IPS-20b (cell line): ENCODE results near the gene BAG3.

Source experiments
- H3K27ac ChIP-seq: one replicate; pipeline ENCODE4 v1.5.1; 2013; ENCODE audit warnings: low read length
- H3K27me3 ChIP-seq: 2 replicates; pipeline ENCODE4 v1.6.1; 2013; ENCODE audit warnings: mild to moderate bottlenecking, low read length, inconsistent platforms; ENCODE audit not compliant: insufficient read depth
- H3K36me3 ChIP-seq: 2 replicates; pipeline ENCODE4 v1.6.1; 2013; ENCODE audit warnings: low read depth, mild to moderate bottlenecking, inconsistent platforms, low read length, moderate library complexity; ENCODE audit not compliant: insufficient read depth
- H3K4me1 ChIP-seq: 2 replicates; pipeline ENCODE4 v1.6.1; 2013; ENCODE audit warnings: mild to moderate bottlenecking, control low read depth, inconsistent platforms, low read length, moderate library complexity; ENCODE audit not compliant: insufficient read depth
- H3K4me3 ChIP-seq: 2 replicates; pipeline ENCODE4 v1.5.1; 2013; ENCODE audit warnings: mild to moderate bottlenecking, low read length, inconsistent platforms
- H3K9ac ChIP-seq: 2 replicates; pipeline ENCODE4 v1.6.1; 2013; ENCODE audit warnings: low read depth, mild to moderate bottlenecking, inconsistent platforms, low read length, moderate library complexity
- H3K9me3 ChIP-seq: 2 replicates; pipeline ENCODE4 v1.6.1; 2013; ENCODE audit warnings: mild to moderate bottlenecking, low read depth, low read length, inconsistent platforms; ENCODE audit not compliant: insufficient read depth

Gene BAG3

GRCh38 chr10:119643306-119644204, 7.6 kb upstream of the BAG3 start:
- Histone ChIP-seq H3K4me1 (no peaks in the 10 kb centered on the region), H3K36me3 (no peaks in the 10 kb centered on the region), H3K27ac (no peak overlapping the region), H3K9me3 (peaks cover 8% of the 10 kb centered on the region; the same call in 1 of the 2 replicates), H3K4me3 (no peak overlapping the region), H3K9ac (no peak overlapping the region), H3K27me3 (no peaks in the 10 kb centered on the region)

- Histone ChIP-seq H3K27ac (no peak overlapping the region), H3K9me3 (peaks cover 8% of the 10 kb centered on the region; the same call in 1 of the 2 replicates)
Observed at GRCh38 chr10:119644205-119644814, 6.9 kb upstream of the BAG3 start.

DNA sequence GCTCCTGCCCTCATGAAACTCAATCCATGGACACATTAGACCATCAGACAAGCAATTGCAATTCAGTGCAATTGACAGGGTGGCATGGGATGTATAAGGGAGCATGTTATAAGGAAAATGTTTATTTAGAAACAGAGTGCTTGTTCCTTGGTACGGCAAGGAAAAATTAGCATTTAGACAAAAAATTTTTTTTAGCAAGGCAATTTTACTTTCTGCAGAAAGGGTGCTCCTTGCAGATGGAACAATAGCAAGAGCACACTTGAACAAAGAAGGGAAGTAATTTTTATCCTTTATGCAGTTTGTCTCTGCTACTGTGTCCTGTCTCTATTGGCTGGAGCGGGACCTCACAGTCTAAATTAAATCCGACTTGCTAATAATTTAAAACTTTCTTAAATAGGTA, 6.2 kb upstream of the BAG3 start:
- no peaks in the 10 kb centered on the region for H3K36me3 ChIP-seq
- no peaks in the 10 kb centered on the region for H3K27me3 ChIP-seq
- no peak overlapping the region for H3K9ac ChIP-seq
- peaks cover 8% of the 10 kb centered on the region; the same call in 1 of the 2 replicates for H3K9me3 ChIP-seq
- no peak overlapping the region for H3K4me3 ChIP-seq
- no peaks in the 10 kb centered on the region; the same call in 1 of the 2 replicates for H3K4me1 ChIP-seq
- no peak overlapping the region for H3K27ac ChIP-seq

More at GRCh38 chr10:119644205-119644814, 6.9 kb upstream of the BAG3 start:
- H3K4me1 ChIP-seq = no peaks in the 10 kb centered on the region
- H3K36me3 ChIP-seq = no peaks in the 10 kb centered on the region
- H3K27me3 ChIP-seq = no peaks in the 10 kb centered on the region
- no peak overlapping the region for H3K9ac ChIP-seq
- no peak overlapping the region for H3K4me3 ChIP-seq

- no peak overlapping the region for H3K27ac ChIP-seq
- peaks cover 3% of the 10 kb centered on the region; the same call in 1 of the 2 replicates for H3K9me3 ChIP-seq
- H3K27me3 ChIP-seq = peaks cover 6% of the 10 kb centered on the region; the same call in 1 of the 2 replicates
- H3K4me3 ChIP-seq = peak overlapping the region; percentile 90
- H3K4me1 ChIP-seq = peaks cover 16% of the 10 kb centered on the region
- H3K36me3 ChIP-seq = no peaks in the 10 kb centered on the region
- no peak overlapping the region; the same call in 1 of the 2 replicates for H3K9ac ChIP-seq
Observed at GRCh38 chr10:119650062-119650461, 1.1 kb upstream of the BAG3 start.

DNA sequence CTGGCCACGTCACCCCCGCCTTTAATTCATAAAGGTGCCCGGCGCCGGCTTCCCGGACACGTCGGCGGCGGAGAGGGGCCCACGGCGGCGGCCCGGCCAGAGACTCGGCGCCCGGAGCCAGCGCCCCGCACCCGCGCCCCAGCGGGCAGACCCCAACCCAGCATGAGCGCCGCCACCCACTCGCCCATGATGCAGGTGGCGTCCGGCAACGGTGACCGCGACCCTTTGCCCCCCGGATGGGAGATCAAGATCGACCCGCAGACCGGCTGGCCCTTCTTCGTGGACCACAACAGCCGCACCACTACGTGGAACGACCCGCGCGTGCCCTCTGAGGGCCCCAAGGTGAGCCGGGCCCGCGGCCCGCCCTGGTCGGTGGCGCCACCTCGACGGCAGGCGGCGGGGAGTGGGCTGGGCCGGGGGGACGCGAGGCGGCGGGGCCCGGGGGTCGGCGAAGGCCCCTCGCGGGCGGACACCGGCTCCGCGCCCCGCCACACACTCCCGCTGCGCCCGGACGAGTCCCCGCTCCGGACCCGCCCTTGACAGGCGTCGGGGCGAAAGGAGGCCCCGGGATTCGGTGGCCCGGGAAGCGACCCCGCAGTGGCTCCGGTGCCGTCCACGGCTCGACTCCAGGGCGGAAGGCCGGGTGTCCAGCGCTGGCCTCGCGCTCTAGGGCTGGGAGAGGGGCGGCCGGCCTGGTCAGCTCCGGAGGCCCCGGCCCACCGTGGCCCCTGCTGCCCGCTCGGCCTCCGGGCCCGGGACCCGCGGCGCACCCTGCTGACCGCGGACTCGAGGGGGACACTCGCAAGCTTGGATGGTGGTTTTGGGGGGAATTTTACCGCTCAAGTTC, 557 bp downstream of the BAG3 start:
- Histone ChIP-seq H3K9me3 (no peaks in the 10 kb centered on the region), H3K27ac (no peak overlapping the region), H3K36me3 (no peaks in the 10 kb centered on the region), H3K4me3 (peak overlapping the region; percentile 90), H3K4me1 (peaks cover 16% of the 10 kb centered on the region), H3K9ac (peak overlapping the region; percentile 61; the same call in 1 of the 2 replicates), H3K27me3 (peaks cover 6% of the 10 kb centered on the region; the same call in 1 of the 2 replicates)

- Histone ChIP-seq H3K4me3 (peak overlapping the region; percentile 90), H3K36me3 (no peaks in the 10 kb centered on the region), H3K9me3 (no peaks in the 10 kb centered on the region), H3K9ac (peak overlapping the region; percentile 30; the same call in 1 of the 2 replicates), H3K27me3 (peaks cover 6% of the 10 kb centered on the region; the same call in 1 of the 2 replicates), H3K27ac (no peak overlapping the region), H3K4me1 (peaks cover 16% of the 10 kb centered on the region)
Observed at GRCh38 chr10:119652361-119652730, 1.2 kb downstream of the BAG3 start.

- H3K4me3 ChIP-seq = peak overlapping the region; percentile 90
- H3K9me3 ChIP-seq = no peaks in the 10 kb centered on the region
- H3K27ac ChIP-seq = no peak overlapping the region
- H3K27me3 ChIP-seq = peaks cover 6% of the 10 kb centered on the region; the same call in 1 of the 2 replicates
- H3K4me1 ChIP-seq = peaks cover 18% of the 10 kb centered on the region
- no peaks in the 10 kb centered on the region for H3K36me3 ChIP-seq
- peak overlapping the region; percentile 22; the same call in 1 of the 2 replicates for H3K9ac ChIP-seq
Observed at GRCh38 chr10:119653209-119653608, 2.0 kb downstream of the BAG3 start.

GRCh38 chr10:119653916-119654315, 2.7 kb downstream of the BAG3 start:
- Histone ChIP-seq H3K27me3 (peaks cover 6% of the 10 kb centered on the region; the same call in 1 of the 2 replicates), H3K36me3 (no peaks in the 10 kb centered on the region), H3K4me1 (peaks cover 23% of the 10 kb centered on the region), H3K9ac (no peak overlapping the region), H3K27ac (no peak overlapping the region), H3K9me3 (no peaks in the 10 kb centered on the region), H3K4me3 (no peak overlapping the region)

DNA sequence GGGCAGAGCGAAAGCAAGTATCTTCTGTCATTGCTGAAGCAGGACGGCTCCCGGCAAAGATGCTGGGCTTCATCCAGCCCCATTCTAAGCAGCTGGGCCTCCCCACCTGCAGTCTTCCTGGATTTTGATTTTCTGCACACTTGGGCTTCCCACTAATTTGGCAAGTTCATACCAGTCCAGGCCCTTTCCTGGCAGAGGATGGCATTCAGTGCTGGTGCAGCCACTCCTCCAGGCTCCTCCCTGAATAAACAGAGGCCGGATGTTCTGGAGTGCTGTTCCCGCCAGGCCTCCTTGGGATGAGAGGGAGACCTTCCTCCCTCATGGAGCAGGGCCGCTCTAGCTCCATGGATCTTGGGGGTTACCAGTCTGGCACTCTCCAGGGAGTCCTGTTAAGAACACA, 3.4 kb downstream of the BAG3 start:
- no peak overlapping the region for H3K9ac ChIP-seq

DNA sequence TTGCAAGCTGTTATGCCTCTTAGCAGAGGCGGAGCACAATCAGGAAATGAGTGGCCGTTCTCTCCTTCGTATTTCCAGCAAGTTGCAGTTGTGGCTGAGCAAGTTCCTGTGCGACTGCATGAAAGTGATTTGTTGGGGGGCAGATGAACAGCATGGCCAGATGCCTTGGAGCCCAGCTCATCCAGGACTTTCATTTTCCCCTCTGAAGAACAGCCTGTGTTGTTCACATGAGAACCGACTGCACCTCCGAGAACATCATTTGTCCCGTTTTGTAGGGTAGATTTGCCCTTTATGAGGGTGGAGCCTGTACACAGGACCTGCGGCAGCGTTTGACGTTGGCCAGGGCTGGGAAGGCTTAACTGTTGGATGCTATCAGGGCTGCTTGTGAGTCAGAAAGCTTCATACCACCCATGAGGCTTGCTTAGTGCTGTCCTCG, 4.4 kb downstream of the BAG3 start:
- no peak overlapping the region for H3K27ac ChIP-seq
- no peaks in the 10 kb centered on the region for H3K36me3 ChIP-seq
- no peak overlapping the region; the same call in 1 of the 2 replicates for H3K9ac ChIP-seq
- peaks cover 18% of the 10 kb centered on the region for H3K4me1 ChIP-seq
- H3K9me3 ChIP-seq = no peaks in the 10 kb centered on the region
- H3K27me3 ChIP-seq = peaks cover 6% of the 10 kb centered on the region; the same call in 1 of the 2 replicates
- no peak overlapping the region for H3K4me3 ChIP-seq

More for the DNA sequence above, 3.4 kb downstream of the BAG3 start:
- Histone ChIP-seq H3K27ac (no peak overlapping the region), H3K4me3 (no peak overlapping the region), H3K36me3 (no peaks in the 10 kb centered on the region), H3K9me3 (no peaks in the 10 kb centered on the region), H3K27me3 (peaks cover 6% of the 10 kb centered on the region; the same call in 1 of the 2 replicates), H3K4me1 (peaks cover 23% of the 10 kb centered on the region)

DNA sequence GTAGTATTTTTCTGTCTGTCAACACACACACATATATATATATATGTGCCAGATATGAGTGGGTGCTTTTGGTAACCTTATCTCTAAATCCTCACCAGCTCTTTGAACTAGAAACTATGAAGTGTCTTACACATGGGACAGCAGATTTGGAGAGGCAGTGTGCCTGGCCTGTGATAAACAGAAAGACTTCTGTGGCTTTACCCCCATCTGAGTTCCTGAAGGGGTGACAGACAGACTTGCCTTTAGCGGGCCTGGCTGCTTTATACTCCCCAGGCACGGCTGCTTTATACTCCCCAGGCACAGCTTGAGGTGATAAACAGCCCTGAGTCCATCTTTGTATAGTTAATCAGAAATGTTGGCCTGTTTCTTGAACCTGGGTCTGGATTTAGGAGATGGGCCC, 5.6 kb downstream of the BAG3 start:
- H3K4me3 ChIP-seq = no peak overlapping the region
- no peak overlapping the region for H3K27ac ChIP-seq
- H3K9ac ChIP-seq = no peak overlapping the region
- peaks cover 6% of the 10 kb centered on the region; the same call in 1 of the 2 replicates for H3K27me3 ChIP-seq
- peaks cover 17% of the 10 kb centered on the region for H3K4me1 ChIP-seq
- no peaks in the 10 kb centered on the region for H3K9me3 ChIP-seq
- no peaks in the 10 kb centered on the region for H3K36me3 ChIP-seq
